ENCODE data around the gene GPC6.

GPC6 gene

DNA sequence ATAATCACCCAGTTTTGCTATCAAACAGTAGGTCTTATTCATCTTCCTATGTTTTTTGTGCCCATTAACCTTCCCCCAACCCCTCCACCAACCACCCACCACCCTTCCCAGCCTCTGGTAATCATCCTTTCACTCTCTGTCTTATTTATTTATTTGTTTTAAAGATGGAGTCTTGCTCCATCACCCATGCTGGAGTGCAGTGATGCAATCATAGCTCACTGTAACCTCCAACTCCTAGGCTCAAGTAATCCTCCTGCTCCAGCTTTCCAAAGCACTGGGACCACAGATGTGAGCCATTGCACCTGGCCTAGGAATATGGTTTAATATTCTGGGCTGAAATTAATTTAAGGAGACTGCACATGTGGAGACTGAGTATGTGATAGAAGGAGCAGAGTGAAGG, 527.0 kb downstream of the GPC6 start:
- H3K4me3 ChIP-seq (ENCODE audit: control insufficient read depth in 1 of 7, extremely low read depth in 1 of 7, insufficient read depth in 4 of 7, low read depth in 2 of 7, low read length in 6 of 7), result no peak overlapping the region
- H3K27me3 ChIP-seq (replicated peaks in 2 of 5; ENCODE audit: control insufficient read depth in 4 of 5, insufficient read depth in 5 of 5, low read length in 4 of 5), result no peaks in the 10 kb centered on the region
- no peak for DNase-seq
- no peaks in the 10 kb centered on the region for H3K9me3 ChIP-seq (ENCODE audit: control extremely low read depth in 1 of 5, control insufficient read depth in 4 of 5, insufficient read depth in 2 of 5, low read depth in 1 of 5, low read length in 4 of 5)
- CTCF ChIA-PET, result no interaction called here
- no peak overlapping the region for H3K27ac ChIP-seq (ENCODE audit: insufficient read depth in 1 of 2, low read depth in 1 of 2, low read length in 2 of 2, poor library complexity in 1 of 2, severe bottlenecking in 2 of 2)
- H3K36me3 ChIP-seq (ENCODE audit: control insufficient read depth in 4 of 4, insufficient read depth in 4 of 4, low read length in 3 of 4), result no peaks in the 10 kb centered on the region
- POLR2A ChIA-PET, result no interaction called here
- no peaks in the 10 kb centered on the region for H3K4me1 ChIP-seq (ENCODE audit: control extremely low read depth in 1 of 4, control insufficient read depth in 4 of 4, insufficient read depth in 4 of 4, low read length in 3 of 4)

DNA sequence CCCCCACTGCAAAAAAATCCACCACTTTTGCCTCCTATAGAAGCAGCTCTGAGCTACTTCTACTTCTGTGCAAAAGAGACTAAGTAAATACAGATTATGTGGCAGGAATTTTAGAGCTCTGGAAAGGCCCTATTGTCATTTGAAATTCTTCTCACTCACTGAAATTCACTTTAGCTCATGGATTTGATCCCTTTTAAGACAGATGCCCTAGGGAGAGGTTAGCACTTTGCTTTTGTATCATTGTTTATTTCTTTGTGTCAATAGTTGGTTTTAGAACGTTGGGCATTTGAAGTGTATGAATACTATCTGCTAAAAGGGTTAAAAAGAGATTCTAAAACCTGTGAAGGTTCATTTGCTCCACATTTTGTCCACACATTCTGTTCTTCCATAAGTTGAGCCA, 528.7 kb downstream of the GPC6 start:
- no peaks in the 10 kb centered on the region for H3K27me3 ChIP-seq (replicated peaks in 2 of 5; ENCODE audit: control insufficient read depth in 4 of 5, insufficient read depth in 5 of 5, low read length in 4 of 5)
- no peaks in the 10 kb centered on the region for H3K4me1 ChIP-seq (ENCODE audit: control extremely low read depth in 1 of 4, control insufficient read depth in 4 of 4, insufficient read depth in 4 of 4, low read length in 3 of 4)
- POLR2A ChIA-PET, result no interaction called here
- no CpG with 5 or more reads among the region's 1 CpG for WGBS (ENCODE audit: insufficient coverage)
- H3K4me3 ChIP-seq (ENCODE audit: control insufficient read depth in 1 of 7, extremely low read depth in 1 of 7, insufficient read depth in 4 of 7, low read depth in 2 of 7, low read length in 6 of 7), result no peak overlapping the region
- no peaks in the 10 kb centered on the region for H3K36me3 ChIP-seq (ENCODE audit: control insufficient read depth in 4 of 4, insufficient read depth in 4 of 4, low read length in 3 of 4)
- no peaks in the 10 kb centered on the region for H3K9me3 ChIP-seq (ENCODE audit: control extremely low read depth in 1 of 5, control insufficient read depth in 4 of 5, insufficient read depth in 2 of 5, low read depth in 1 of 5, low read length in 4 of 5)
- DNase-seq, result no peak
- no peak overlapping the region for H3K27ac ChIP-seq (ENCODE audit: insufficient read depth in 1 of 2, low read depth in 1 of 2, low read length in 2 of 2, poor library complexity in 1 of 2, severe bottlenecking in 2 of 2)
- CTCF ChIA-PET, result no interaction called here

DNA sequence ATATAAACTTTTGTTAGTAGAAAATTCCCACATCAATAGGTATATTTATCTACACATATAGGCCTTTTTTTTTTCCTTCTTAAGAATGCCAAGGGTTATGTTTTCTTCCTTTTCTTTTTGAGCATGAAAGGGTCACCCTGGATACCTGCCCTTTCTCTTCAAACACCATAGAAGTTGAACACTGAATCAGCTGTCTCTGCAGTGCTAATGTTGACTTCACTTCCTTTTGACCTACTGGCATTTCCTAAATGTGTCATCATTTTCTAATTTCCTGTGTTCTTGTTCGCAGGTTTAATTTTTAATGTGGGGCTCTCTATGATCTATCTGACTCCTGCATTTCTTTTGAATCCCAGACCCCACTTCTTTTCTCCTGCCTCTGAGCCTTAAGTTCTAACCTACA, 532.0 kb downstream of the GPC6 start:
- no peak overlapping the region for H3K4me3 ChIP-seq (ENCODE audit: control insufficient read depth in 1 of 7, extremely low read depth in 1 of 7, insufficient read depth in 4 of 7, low read depth in 2 of 7, low read length in 6 of 7)
- ChIA-PET POLR2A (no interaction called here), CTCF (no interaction called here)
- DNase-seq, result no peak
- H3K9me3 ChIP-seq (ENCODE audit: control extremely low read depth in 1 of 5, control insufficient read depth in 4 of 5, insufficient read depth in 2 of 5, low read depth in 1 of 5, low read length in 4 of 5), result no peaks in the 10 kb centered on the region
- H3K36me3 ChIP-seq (ENCODE audit: control insufficient read depth in 4 of 4, insufficient read depth in 4 of 4, low read length in 3 of 4), result no peaks in the 10 kb centered on the region
- 86% methylated on average over 1 of the region's 1 CpG for WGBS (ENCODE audit: insufficient coverage)
- H3K27ac ChIP-seq (ENCODE audit: insufficient read depth in 1 of 2, low read depth in 1 of 2, low read length in 2 of 2, poor library complexity in 1 of 2, severe bottlenecking in 2 of 2), result no peak overlapping the region
- H3K4me1 ChIP-seq (ENCODE audit: control extremely low read depth in 1 of 4, control insufficient read depth in 4 of 4, insufficient read depth in 4 of 4, low read length in 3 of 4), result no peaks in the 10 kb centered on the region
- H3K27me3 ChIP-seq (replicated peaks in 2 of 5; ENCODE audit: control insufficient read depth in 4 of 5, insufficient read depth in 5 of 5, low read length in 4 of 5), result no peaks in the 10 kb centered on the region

DNA sequence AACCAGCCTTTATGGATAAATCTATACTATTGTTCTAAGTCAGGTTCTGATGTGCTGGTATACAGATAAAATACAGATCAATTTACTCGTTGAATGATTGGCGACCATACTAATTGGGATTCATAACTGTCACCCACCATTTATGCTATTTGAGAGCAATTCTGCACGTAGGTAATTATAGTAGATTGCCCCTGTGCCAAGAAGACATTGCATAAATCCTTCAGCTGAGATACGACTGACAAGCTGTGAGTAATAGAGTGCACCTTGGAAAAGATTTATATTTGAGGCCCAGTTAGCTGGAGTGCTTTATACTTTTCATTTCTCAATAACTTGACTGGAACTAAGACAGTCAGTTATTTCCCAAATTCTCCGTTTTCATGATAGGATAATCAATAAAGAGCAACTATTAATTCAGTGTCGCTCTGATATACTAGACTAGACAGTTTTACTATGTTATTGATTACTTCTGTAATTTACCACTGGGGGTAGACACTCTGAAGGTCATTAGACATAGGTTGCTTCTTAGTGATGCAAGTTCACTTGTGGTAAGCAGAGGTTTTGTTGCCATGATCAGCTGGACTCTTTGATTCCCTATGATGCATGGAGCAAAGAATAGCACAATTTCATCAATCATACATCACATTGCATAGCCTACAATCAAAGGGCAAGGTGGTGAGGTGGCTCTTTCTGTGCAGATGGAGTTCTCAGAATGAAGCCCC, 536.3 kb downstream of the GPC6 start:
- no peaks in the 10 kb centered on the region for H3K4me1 ChIP-seq (ENCODE audit: control extremely low read depth in 1 of 4, control insufficient read depth in 4 of 4, insufficient read depth in 4 of 4, low read length in 3 of 4)
- ChIA-PET CTCF (interaction anchor here (0.5 kb wide), 1 partner anchor 25 kb away, joined by 3 read pairs; no protein-coding TSS in a partner anchor), POLR2A (no interaction called here)
- WGBS (ENCODE audit: insufficient coverage), result 90% methylated on average over 2 of the region's 6 CpGs
- no peaks in the 10 kb centered on the region for H3K27me3 ChIP-seq (replicated peaks in 2 of 5; ENCODE audit: control insufficient read depth in 4 of 5, insufficient read depth in 5 of 5, low read length in 4 of 5)
- DNase-seq, result no peak
- H3K36me3 ChIP-seq (ENCODE audit: control insufficient read depth in 4 of 4, insufficient read depth in 4 of 4, low read length in 3 of 4), result no peaks in the 10 kb centered on the region
- H3K9me3 ChIP-seq (ENCODE audit: control extremely low read depth in 1 of 5, control insufficient read depth in 4 of 5, insufficient read depth in 2 of 5, low read depth in 1 of 5, low read length in 4 of 5), result no peaks in the 10 kb centered on the region
- no peak overlapping the region for H3K4me3 ChIP-seq (ENCODE audit: control insufficient read depth in 1 of 7, extremely low read depth in 1 of 7, insufficient read depth in 4 of 7, low read depth in 2 of 7, low read length in 6 of 7)
- H3K27ac ChIP-seq (ENCODE audit: insufficient read depth in 1 of 2, low read depth in 1 of 2, low read length in 2 of 2, poor library complexity in 1 of 2, severe bottlenecking in 2 of 2), result no peak overlapping the region

DNA sequence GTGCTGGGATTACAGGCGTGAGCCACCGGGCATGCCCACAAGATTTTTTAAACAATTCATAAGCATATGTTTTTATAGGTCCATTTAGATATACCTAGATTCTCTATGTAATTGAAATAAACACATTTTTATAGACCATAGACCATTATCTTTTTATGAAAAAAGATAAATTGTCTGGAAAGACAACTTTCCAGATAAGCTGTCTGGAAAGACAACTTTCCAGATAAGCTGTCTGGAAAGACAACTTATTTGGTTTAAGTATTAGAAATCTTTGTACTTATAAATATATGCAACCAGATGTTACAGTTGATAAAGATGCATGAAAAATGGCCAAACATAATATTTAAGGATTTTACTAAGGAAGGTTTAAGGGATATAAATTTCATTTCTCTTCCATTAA, 538.5 kb downstream of the GPC6 start:
- Histone ChIP-seq H3K4me1 (ENCODE audit: control extremely low read depth in 1 of 4, control insufficient read depth in 4 of 4, insufficient read depth in 4 of 4, low read length in 3 of 4) (no peaks in the 10 kb centered on the region), H3K27me3 (replicated peaks in 2 of 5; ENCODE audit: control insufficient read depth in 4 of 5, insufficient read depth in 5 of 5, low read length in 4 of 5) (no peaks in the 10 kb centered on the region), H3K27ac (ENCODE audit: insufficient read depth in 1 of 2, low read depth in 1 of 2, low read length in 2 of 2, poor library complexity in 1 of 2, severe bottlenecking in 2 of 2) (no peak overlapping the region), H3K36me3 (ENCODE audit: control insufficient read depth in 4 of 4, insufficient read depth in 4 of 4, low read length in 3 of 4) (no peaks in the 10 kb centered on the region), H3K4me3 (ENCODE audit: control insufficient read depth in 1 of 7, extremely low read depth in 1 of 7, insufficient read depth in 4 of 7, low read depth in 2 of 7, low read length in 6 of 7) (no peak overlapping the region), H3K9me3 (ENCODE audit: control extremely low read depth in 1 of 5, control insufficient read depth in 4 of 5, insufficient read depth in 2 of 5, low read depth in 1 of 5, low read length in 4 of 5) (no peaks in the 10 kb centered on the region)
- ChIA-PET POLR2A (no interaction called here), CTCF (no interaction called here)
- no peak for DNase-seq
- WGBS (ENCODE audit: insufficient coverage), result no CpG with 5 or more reads among the region's 2 CpGs

DNA sequence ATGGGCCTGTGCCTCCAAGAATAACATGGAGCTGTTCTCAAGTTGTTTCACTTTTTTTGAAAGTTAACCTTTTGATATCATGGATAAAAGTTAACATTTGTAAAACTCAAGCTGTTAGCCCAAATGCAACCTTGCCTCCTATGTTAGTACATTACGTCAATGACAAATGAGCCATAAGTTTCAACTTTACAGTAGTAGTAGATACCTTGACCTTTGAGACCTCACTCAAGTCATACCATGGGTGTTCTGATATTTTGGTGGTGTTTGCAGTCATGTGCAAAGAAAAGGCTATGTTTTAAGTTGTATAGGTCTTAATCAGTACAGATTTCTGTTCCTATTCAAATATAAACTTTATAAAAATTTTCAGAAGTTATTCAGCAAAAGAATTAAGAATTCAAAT, 539.2 kb downstream of the GPC6 start:
- Histone ChIP-seq H3K4me1 (ENCODE audit: control extremely low read depth in 1 of 4, control insufficient read depth in 4 of 4, insufficient read depth in 4 of 4, low read length in 3 of 4) (no peaks in the 10 kb centered on the region), H3K27me3 (replicated peaks in 2 of 5; ENCODE audit: control insufficient read depth in 4 of 5, insufficient read depth in 5 of 5, low read length in 4 of 5) (no peaks in the 10 kb centered on the region), H3K27ac (ENCODE audit: insufficient read depth in 1 of 2, low read depth in 1 of 2, low read length in 2 of 2, poor library complexity in 1 of 2, severe bottlenecking in 2 of 2) (no peak overlapping the region), H3K9me3 (ENCODE audit: control extremely low read depth in 1 of 5, control insufficient read depth in 4 of 5, insufficient read depth in 2 of 5, low read depth in 1 of 5, low read length in 4 of 5) (no peaks in the 10 kb centered on the region), H3K36me3 (ENCODE audit: control insufficient read depth in 4 of 4, insufficient read depth in 4 of 4, low read length in 3 of 4) (no peaks in the 10 kb centered on the region), H3K4me3 (ENCODE audit: control insufficient read depth in 1 of 7, extremely low read depth in 1 of 7, insufficient read depth in 4 of 7, low read depth in 2 of 7, low read length in 6 of 7) (no peak overlapping the region)
- CTCF ChIA-PET, result no interaction called here
- no peak for DNase-seq
- 100% methylated on average over 1 of the region's 1 CpG for WGBS (ENCODE audit: insufficient coverage)
- POLR2A ChIA-PET, result no interaction called here

DNA sequence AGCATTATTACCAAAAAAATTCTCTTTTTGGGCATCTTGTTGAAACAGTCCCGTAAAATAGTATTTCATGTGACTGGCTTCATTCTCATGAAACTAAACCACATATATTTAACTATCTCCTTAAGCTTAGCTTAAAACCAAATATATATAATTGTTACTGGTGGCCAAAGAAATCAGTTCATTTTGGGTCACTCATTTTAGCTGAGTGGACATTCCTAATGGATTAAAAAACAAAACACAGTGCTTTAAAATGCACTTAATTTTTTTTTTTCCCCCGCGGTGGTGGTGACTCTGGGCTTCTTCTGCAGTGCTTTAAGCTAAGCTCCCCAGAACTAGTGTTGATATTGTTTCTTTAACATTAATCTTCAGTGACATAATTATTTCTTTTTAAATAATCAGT, 540.1 kb downstream of the GPC6 start:
- no peak overlapping the region for H3K4me3 ChIP-seq (ENCODE audit: control insufficient read depth in 1 of 7, extremely low read depth in 1 of 7, insufficient read depth in 4 of 7, low read depth in 2 of 7, low read length in 6 of 7)
- no peak for DNase-seq
- no peaks in the 10 kb centered on the region for H3K4me1 ChIP-seq (ENCODE audit: control extremely low read depth in 1 of 4, control insufficient read depth in 4 of 4, insufficient read depth in 4 of 4, low read length in 3 of 4)
- no CpG with 5 or more reads among the region's 3 CpGs for WGBS (ENCODE audit: insufficient coverage)
- H3K27ac ChIP-seq (ENCODE audit: insufficient read depth in 1 of 2, low read depth in 1 of 2, low read length in 2 of 2, poor library complexity in 1 of 2, severe bottlenecking in 2 of 2), result no peak overlapping the region
- H3K9me3 ChIP-seq (ENCODE audit: control extremely low read depth in 1 of 5, control insufficient read depth in 4 of 5, insufficient read depth in 2 of 5, low read depth in 1 of 5, low read length in 4 of 5), result no peaks in the 10 kb centered on the region
- ChIA-PET POLR2A (no interaction called here), CTCF (interaction anchor here (0.9 kb wide), 1 partner anchor 17 kb away, joined by 3 read pairs; no protein-coding TSS in a partner anchor)
- H3K36me3 ChIP-seq (ENCODE audit: control insufficient read depth in 4 of 4, insufficient read depth in 4 of 4, low read length in 3 of 4), result no peaks in the 10 kb centered on the region
- H3K27me3 ChIP-seq (replicated peaks in 2 of 5; ENCODE audit: control insufficient read depth in 4 of 5, insufficient read depth in 5 of 5, low read length in 4 of 5), result no peaks in the 10 kb centered on the region

Measured in common myeloid progenitor, CD34-positive (primary cell).